ENCODE results near the gene PPIF.

PPIF gene

DNA sequence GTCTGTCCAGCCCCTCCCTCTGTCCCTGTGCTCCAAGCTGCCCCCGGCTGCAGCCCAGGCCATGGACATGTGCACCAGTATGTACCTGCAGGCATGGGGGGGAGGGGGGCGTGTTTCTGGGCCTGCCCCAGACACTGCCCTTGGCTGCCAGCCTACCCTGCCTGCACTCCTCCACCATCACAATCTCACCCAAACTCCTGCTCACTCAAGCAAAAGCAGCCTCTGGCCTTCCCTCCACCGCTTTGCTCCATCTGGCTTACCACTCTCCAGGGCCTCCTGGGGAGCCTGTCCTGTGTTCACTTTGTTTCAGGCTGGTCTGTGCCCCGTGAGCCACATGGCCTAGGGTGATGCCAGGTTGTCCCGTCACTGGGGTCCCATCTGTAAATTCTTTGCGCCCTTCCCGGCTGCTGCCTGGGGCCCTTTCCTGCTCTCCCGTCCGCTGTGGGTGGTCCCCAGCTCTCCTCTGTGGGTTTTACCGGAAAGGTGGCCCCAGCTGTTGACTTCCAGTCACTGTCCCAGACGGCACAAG lies 33.3 kb upstream of the PPIF start:
- DNase-seq: no peak

DNA sequence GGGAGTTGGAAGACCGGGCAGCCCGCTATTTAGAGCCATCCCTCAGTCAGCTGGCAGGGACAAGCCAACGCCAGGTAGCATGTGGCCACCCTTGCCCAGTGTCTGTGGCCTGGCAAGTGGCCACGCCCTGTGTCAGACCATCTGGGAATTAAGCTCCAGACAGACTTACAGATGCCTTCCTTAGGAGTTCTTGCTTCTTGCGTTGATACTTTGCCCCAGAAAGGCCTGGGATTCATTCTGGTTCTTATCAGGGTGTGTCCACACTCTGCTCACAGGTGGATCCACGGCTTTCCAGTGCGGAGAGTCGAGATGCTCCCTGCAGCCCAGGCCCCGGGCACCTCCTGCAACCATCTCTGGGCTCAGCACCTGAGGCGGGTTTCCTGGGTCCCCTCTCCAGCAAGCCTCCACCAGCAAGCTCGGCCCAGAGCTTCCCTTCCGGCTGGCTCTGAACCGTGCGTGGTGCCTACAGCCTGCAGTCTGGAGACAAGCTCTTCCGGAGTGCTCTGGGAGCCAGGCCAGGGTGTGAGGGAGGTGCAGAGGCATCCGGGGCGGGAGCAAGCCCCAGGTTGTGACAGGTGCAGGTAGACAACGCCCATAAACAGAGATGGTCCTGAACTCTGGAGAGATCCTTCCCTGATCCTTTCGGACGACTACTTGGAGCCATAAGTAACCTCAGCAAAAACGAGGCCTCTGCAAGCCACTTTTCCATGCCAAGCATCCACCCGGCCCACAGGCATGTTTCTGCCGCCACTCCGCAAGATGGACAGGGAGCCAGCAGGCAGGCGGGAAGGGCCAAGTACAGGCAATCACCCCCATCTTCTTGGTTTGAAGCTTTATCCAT lies 32.3 kb upstream of the PPIF start:
- DNase-seq: no peak

DNA sequence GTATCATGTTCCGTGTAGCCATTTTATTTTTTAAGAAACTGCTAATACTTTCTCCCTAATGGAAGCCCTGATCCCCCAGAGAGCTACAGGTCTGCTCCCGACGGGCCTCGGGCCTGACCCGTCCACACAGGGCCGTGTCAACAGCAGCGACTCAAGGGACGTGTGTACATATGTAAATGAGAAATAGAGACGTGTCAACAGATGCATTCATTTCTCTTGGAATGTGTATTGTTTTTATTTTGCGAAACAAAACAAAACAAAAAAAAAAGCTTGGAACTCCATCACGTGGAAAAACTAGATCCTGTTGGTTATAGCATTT lies 31.7 kb upstream of the PPIF start:
- no peak for DNase-seq

DNA sequence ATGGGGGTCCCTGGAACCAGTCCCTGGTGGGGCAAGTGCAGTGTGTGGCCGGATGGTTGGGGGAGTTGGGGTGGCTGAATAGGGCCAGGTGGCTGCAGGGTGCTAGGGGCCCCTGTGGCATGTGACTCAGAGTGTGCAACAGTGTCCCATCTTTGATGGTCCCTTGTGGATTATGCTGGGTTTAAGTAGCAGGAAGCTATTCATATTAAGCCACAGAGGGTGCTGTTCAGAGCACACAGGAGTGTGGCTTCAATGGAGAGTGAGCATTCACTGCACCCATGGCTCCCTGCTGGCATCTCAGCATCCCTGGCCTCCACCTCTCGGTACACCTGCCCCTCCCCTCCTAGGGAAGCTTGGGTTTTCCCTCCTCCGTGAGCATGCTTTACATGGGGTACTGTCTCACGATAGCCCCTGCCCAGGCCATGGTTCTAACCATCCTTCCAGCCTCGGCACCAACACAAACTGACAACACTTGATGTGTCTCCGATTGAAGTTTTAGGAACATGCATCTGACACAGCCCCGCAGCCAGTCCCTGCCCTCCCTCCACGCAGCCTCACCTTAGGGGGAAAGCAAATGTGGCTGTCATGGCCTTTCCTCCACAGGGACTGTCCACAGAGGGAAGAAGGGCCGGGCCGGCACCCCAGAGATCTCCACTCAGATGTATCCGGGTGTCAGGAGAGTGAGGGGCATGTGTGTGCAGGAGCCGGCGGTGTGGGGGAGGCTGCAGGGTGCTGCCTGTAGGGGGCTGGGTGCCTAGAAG lies 30.4 kb upstream of the PPIF start:
- no peak for DNase-seq

DNA sequence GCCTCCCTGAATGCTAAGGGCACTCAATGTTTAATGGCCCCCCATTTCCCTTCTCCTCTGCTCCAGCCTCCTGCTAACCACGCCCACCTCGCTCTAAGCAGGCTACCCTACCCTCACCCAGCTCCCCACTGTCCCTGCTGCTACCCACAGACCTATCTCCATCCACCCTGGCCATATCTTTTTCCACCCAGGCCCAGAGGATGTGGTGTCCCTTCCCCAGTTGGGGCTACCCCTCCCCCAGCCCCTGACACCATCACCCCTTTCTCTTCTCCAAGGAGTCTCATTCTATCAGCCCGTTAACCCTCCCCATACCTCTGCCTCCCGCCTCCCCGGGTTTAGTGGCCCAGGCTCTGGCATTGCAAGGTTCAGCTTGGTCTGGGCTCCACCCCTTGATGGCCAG lies 28.9 kb upstream of the PPIF start:
- no peak for DNase-seq

DNA sequence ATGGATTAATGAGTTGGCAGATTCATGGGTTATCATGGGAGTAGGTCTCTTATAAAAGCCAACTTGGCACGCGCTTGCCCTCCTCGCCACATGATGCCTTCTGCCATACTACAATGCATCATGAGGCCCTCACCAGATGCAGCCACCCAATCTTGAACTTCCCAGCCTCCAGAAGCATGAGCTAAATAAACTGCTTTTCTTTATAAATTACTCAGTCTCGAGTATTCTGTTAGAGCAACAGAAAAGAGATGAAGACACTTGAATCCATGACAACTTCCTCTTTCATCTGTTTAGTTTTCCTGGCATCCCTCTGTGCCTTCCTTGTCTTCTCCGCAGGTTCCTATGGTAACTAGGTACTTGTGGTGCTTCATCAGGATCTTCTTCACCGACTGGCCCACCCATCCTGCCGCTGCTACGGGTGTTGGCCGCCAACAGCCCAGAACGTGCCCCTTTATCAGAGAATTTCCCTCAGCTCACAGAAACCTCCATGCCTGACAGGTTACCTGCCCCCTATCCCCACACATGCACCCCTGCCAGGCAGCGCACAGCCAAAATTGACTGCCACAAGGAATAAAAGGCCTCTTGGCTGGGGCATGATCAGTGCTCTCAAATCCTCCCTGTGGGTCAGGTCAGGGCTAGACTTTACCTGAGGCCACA lies 28.0 kb upstream of the PPIF start:
- no peak for DNase-seq

DNA sequence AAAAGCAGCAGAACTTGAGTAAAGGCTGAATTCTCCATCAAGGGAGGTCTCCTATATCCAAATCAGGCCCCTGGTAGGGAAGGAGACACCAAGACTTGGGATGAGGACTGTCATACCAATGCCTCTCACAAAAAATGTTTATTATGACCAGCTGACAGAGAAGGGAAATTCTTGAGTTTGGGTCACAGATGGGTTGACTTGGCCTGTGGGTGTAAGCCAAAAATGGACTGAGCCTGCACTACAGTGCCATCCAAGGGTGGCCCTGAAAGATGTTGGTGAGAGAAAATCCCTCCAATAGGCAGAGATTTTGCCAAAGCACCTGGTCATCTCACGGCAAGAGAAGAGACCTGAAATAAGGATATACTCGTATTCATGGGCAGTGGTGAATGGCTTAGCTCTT lies 27.0 kb upstream of the PPIF start:
- no peak for DNase-seq

DNA sequence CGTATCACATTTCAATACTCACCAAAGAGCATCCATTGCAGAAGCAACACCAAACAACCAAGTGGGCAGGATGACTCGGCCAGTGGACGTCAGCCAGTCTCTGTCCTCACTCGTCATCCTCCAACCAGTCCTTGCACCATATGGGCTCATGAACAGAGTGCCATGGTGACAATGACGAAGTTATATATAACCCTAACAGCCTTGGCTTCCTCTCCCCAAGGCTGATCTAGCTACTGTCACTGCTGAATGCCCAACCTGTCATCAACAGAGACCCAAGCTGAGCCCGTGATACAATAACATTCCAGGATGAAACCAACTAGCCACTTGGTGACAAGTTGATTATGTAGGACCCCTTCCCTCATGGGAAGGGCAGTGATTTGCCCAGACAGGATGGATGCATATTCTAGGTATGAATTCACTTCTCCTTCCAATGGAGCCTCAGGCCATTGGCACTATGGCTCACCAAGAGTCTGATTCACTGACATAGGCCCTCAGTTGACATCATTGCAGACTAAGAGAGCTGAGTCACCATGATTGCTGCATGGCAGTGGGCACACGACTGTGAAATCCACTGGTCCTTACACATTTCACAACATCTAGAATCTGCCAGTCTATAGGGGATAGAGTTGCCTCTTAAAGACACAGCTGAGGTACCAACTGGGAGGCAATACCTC lies 26.3 kb upstream of the PPIF start:
- DNase-seq: no peak

DNA sequence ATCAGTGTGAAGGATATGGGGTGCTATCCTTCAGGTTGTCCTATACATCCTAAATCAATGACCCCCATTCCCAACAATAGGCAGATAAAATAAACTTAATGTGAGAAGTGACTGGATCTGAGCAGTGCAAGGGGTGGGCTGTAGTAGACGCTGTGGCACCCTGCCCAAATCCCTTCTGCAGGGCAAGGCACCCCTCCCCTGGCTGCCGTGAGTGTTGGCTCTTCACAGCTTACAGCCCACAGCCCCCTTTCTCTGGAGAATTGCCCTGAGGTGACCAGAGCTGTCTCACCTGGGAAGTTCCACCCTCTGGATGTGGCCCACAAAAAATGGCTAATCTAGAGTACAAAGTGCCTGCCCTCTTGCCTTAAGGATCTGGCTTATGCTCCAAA lies 25.8 kb upstream of the PPIF start:
- no peak for DNase-seq

DNA sequence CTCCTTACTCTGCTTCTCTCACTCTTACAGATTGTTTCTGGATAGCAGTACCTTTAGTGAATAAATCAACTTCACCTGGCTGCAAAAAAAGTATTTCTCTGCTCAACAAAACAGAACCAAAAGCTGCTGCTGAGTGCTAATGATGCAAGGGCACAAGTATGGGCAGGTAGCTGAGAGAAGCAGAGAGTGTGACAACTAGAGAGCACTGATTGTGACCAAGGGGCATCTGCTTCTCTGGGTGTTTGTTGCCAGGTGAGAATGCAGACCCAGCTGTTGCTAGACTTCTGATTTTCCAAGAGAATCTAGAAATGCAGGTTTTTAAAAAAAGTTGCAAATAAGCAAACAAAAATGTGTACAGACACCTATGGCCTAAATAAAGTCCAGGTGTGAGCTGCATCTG lies 25.3 kb upstream of the PPIF start:
- no peak for DNase-seq

DNA sequence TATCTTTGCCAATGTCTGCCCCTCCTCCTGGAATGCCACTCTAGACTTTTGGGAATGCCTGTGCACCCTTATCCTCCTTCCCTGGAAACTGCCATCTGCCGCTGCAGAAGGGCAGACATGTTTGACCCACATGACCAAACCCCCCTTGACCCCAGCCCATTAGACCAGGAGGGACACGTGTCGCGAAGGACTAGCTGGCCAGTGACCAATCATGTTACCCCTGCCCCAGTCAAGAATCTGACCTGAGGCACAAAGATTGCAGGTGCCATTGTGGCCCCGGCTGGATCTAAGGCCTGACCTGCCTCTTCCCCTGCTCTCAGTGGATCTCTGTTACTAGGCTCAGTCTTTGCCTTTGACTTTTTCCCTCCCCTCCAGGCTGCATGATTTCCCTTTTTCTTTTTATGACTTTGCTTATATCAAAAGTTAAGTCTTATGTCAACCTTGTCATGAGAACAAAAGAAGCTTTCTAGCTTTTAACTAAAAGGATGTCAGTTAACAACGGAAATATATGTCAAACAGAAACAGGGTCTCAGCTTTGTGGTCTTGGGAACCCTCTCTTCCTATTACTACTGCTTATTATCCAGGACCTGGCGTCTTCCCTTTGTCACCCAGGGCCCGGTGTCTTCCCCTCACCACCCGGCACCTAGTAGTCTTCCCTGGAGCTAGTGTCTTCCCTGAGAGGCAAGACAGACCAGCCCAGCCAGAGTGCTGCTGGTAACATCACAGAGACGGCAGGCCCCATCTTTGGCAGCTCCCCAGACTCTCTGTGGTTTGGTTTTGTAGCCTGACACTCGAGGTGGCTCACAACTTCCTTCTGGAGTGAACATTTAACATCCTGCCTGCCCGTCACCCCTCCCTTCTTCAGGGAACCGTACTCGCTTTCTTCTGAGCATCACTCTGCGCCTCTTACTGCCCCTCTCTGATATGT lies 24.4 kb upstream of the PPIF start:
- peak; percentile 73 for DNase-seq

DNA sequence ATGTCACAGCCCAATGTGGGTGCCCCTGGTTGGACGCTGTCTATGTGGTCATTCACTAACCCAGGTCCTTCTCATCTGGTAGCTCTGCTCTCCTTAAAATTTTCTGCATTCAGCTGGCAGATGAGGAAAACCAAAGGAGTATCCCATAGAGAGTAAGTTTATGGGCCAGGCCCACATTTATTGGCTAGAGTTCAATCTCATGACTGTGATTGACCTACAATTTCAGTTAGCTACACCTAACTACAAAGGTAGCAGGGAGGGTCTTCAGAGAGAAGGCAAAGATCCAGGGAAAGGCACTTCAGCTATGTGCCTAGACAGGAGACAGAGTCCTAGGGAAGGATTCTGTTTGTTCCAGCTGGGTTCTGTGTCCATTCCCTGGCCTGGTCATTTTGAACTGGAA lies 23.7 kb upstream of the PPIF start:
- no peak for DNase-seq

DNA sequence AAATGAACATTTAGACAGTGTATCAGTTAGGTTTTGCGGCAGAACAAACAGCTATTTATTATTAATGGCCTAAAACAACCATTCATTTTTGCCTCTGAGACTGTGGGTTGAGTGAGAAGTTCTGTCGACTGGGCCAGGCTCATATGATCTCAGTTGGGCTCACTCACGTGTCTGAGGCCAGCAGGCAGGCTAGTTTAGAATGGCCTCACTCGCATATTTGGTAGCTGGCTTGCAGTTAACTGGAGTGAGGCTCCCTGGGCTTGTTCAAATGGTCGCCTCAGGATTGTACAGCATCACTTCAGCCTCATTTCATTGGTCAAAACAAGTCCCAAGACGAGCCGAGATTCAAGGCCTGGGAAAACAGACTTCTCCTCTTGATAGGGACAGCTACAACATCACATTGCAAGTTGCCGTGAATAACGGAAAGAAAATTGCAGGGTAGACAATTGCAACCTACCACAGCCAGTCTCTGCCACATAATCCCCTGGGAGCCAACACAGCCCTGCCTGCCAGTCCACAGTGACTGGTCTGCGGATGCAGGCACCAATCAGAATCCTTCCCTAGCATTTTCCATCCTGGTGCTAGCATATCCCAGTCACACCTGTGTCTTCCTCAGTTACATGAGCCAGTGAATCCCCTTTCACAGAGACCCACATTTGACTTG lies 23.1 kb upstream of the PPIF start:
- no peak for DNase-seq

DNA sequence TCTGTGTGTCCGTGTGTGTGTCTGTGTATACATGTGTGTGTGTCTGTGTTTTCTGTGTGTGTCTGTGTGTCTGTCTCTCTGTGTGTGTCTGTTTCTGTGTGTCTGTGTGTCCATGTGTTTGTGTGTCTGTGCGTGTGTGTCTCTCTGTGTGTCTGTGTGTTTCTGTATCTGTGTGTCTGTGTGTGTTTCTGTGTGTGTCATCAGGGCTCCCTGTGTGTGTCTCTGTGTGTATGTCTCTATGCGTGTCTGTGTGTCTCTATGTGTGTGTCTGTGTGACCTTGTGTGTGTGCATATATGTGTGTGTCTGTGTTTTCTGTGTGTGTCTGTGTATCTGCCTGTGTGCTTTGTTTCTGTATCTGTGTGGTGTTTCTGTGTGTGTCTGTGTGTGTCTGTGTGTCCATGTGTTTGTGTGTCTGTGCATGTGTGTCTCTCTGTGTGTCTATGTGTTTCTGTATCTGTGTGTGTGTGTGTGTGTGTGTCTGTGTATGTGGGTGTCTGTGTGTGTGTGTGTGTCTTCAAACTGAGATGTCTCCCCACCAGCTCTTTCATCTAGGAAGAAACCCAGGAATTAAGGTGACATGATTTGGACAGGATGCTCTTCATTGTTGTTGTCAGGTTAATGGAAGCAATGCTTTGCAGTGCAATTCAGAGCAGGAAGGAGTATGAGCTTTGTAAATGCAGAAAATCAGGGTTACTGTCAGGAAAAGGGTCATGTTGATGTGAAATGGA lies 20.7 kb upstream of the PPIF start:
- no peak for DNase-seq

DNA sequence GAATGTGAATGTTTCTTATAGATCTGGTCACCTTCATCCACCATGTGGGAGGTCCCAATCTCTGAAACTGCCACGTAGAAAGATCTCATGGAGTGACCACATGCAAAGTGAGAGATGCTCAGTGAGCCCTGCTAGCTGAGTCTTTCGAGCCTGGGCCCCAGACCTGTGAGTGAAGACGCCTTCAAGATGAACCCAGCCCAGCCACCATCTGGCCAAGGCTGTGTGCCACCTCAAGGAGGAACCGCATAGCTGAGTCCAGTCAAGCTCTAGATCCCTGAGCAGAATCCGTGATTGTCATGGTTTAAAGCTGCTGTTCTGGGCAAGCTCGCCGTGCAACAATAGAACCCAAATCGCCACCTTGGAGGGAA lies 20.2 kb upstream of the PPIF start:
- DNase-seq: no peak

DNA sequence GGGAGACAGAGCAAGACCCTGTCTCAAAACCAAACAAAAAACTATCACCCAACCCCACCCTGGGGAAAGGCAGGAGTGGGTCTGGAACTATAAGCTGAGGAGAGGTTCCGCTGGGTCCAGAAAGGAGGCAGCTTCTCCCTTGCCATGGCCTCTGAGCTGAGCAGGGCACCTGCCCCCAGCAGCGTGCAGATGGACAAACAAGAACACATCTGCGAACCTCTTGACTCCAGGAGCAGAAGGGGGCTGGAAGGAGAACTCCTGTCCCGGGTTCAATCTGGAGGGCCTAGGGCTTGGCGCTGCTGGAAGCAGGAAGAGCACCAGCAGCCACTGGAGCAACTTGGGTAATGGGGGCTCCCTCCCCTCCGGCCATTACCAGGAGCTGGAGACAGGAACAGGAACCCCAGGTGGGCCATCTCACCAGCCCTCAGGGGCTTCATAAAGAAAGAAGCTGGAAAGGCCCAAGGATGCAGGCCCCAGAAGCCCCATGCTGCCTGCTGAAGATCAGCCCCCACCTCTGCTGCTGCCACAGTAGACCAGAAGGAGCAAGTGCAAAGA lies 19.0 kb upstream of the PPIF start:
- no peak for DNase-seq

DNA sequence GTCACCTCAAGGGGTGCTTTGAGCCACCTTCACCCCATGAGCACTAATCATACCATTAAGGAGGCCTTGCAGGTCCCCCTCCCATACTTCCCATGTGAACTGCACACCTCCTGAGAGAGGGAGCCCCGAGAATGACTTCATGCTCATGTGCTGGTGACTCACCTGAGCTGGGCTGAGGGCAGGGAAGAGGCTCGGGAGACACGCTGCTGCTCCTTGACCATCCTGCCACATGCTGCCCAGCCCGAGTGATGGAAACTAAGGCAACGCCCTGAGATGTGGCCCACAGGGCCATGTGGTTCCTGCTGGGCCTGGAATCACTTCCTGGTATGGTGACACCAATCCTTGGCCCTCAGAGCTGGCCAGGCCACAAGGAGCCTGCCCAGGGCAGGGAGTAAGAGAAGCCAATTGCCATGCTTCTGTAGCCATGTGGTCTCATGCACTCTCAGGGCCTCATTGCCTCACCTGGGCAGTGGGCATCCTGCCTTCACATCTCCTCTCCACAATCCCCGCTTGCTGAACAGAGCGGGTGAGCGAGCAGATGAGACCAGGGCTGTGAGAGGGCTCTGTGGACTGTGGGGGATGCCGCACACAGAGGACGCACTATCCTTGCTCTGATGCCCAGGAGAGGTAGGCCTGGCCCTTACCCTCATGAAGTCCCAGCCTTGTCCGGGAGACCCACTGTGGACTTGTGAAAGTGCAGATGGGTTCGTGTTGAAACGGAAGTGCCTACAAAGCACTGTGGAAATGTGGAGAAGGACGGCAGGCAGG lies 18.3 kb upstream of the PPIF start:
- DNase-seq: no peak

DNA sequence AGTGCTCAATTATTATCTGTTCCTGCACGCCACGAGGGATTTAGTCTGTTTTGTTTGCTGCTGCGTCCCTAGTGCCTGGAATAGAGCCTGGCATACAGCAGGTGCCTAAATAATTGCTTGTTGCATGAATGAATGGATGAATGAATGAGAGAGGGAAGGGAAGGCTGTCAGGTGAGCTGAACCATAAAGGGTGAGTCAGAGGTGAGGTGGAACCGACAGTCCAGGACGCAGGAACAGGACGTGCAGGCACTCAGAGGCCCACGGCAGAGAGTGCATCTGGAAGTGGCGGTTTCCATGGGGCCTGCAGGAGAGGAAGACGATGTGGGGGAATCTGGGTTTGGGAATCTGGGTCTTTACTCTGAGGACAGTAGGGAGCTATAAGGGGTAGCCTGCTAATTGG lies 17.7 kb upstream of the PPIF start:
- DNase-seq: no peak

DNA sequence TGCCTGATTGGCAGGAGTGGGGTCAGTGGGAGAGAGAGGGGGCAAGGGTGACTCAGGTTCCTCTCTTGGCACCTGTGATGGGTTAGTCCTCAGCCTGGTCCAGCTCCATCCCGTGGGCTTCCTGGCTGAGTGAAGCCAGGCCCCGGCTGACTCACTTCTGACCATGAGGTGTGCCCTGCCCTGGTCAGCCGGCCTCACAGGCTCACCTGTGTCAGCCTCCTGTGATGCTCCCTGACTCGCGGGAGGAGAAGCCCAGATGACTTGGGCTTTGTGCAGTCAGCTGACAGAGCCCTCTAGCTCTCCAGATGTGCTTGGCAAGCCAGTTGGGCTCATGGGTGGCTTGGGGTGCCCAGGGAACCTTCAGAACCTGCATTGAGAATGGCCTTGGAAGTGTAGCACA lies 16.0 kb upstream of the PPIF start:
- DNase-seq: no peak

DNA sequence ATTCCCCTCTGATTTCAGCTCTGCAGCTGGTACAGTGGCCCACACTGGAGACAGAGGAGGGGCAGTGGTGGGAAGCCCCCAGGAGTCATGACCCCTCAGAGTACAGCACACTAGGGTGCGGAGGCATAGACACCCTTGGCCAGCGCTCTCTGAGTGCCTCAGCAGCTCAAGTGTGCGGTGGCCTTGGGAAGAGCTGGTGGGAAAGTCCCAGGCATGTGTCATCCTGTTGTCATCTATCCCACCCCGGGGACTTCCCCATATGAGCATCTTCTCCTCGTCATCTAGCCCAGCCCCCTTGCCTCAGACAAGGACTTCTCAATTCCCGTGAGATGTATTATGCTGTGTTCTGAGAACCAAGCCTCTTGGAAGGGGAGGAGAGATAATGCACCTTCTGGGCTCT lies 15.6 kb upstream of the PPIF start:
- DNase-seq: peak; percentile 52

Measured in T-helper 9 cell (primary cell).